Lower leg skin (tissue), 4 donors: ENCODE measurements around the gene MID1. TPM values are rescaled to one million over a fixed set of nuclear protein-coding genes. Genes with fewer than 3 reads are reported as not detected.

Source experiments
- DNase-seq, 2 donors: peaks; one replicate each; pipeline ENCODE4 v3.0.0-alpha.2; 2019; ENCODE audit warnings: low spot score in 2 of 2
- H3K4me3 ChIP-seq: fragments of 200-600 bp; sonication (generic); 2 replicates; pipeline ENCODE4 v1.5.1; 2017; ENCODE audit warnings: mild to moderate bottlenecking, low read depth; ENCODE audit not compliant: poor library complexity, severe bottlenecking
- CTCF ChIP-seq, 3 donors: fragments of 450-650 bp; IDR thresholded peaks; one replicate each; pipeline ENCODE4 v1.5.1; 2016; ENCODE audit warnings: antibody characterized with exemption in 3 of 3, mild to moderate bottlenecking in 3 of 3, moderate library complexity in 2 of 3
- POLR2A ChIP-seq, 2 donors: fragments of 450-650 bp; IDR thresholded peaks; one replicate each; pipeline ENCODE4 v1.6.1; 2016 to 2017; ENCODE audit warnings: antibody characterized with exemption in 2 of 2, mild to moderate bottlenecking in 1 of 2, moderate library complexity in 1 of 2
- WGBS, 2 donors: methylation state at CpG; one replicate each; pipeline ENCODE4 v1.1.5; 2018; 5-methylcytosine and 5-hydroxymethylcytosine counted together
- intact Hi-C: fragments of 100-400 bp; cut with DNase I; formaldehyde crosslinking; loops from one replicate; pipeline ENCODE4 v1.15.0; 2023; ENCODE audit warnings: low total_unique reads
- total RNA-seq, 4 donors: library from RNA; depleted of rRNA; stranded (reverse); fragments of >200 nt; gene quantifications; one replicate each; pipeline ENCODE4 v1.1.0, GENCODE V29; 2016

Gene MID1
- total RNA-seq, 4 donors from 2014 or later: 2.7 to 7.2 (median 3.9) TPM

DNA sequence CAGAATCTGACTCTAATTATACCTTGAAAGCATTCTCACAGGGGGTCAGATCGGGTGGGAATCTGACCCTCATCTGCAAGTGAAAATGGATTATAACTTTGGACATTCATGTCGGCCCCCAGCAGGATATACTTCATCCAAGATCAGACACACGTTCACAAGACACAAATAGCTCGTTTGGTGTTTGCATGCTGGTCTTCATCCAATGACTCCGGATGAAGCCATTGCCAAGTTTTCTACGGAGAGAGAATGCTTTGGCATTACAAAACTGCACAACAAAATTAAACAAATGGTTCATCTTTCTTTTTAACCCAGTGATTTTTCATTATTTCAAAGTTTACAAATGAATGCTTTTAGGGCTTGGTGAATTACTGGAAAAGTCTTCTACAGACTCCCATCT, 105.5 kb downstream of the MID1 start:
- no peak for TF ChIP-seq CTCF (IDR thresholded peaks at IDR 0.05)
- TF ChIP-seq POLR2A (IDR thresholded peaks at IDR 0.05): no peak
- 22 to 37% methylated on average over 6 of the region's 6 CpGs for WGBS, 2 donors
- intact Hi-C loops: no loop called here
- H3K4me3 ChIP-seq: no peak overlapping the region
- no peak for DNase-seq

- intact Hi-C loops: no loop called here
- H3K4me3 ChIP-seq: no peak overlapping the region
- 60 to 67% methylated on average over 2 of the region's 2 CpGs for WGBS, 2 donors
- no peak for DNase-seq
- TF ChIP-seq CTCF (IDR thresholded peaks at IDR 0.05) (no peak), POLR2A (IDR thresholded peaks at IDR 0.05) (no peak)
Observed at GRCh38 chrX:10513974-10514373, 106.4 kb downstream of the MID1 start.

DNA sequence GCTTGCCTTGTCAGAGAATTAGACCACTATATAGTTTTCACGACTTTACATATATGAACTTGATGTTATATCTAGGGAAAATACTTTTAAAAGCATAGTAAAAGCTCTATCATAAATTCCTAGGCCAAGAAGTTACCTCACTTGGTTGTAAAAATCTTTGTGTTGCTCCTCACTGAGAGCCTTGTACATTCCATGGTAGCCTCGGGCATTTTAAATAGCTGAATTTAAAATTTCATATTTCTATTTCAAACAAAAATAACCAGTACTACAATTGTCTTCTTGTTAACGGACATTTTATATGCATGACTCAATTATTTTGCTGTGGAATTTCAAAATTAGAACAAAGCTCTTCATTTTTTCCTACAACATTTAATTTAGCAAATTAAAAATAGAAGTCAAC, 107.6 kb downstream of the MID1 start:
- intact Hi-C loops: no loop called here
- H3K4me3 ChIP-seq: no peak overlapping the region
- no peak for DNase-seq
- TF ChIP-seq CTCF (IDR thresholded peaks at IDR 0.05) (no peak), POLR2A (IDR thresholded peaks at IDR 0.05) (no peak)
- WGBS, 2 donors: 53 to 68% methylated on average over 3 of the region's 3 CpGs

GRCh38 chrX:10512258-10512657, 108.1 kb downstream of the MID1 start:
- intact Hi-C loops: no loop called here
- TF ChIP-seq CTCF (IDR thresholded peaks at IDR 0.05): no peak
- no peak for TF ChIP-seq POLR2A (IDR thresholded peaks at IDR 0.05)
- WGBS, 2 donors: 7 to 16% methylated on average over 1 of the region's 1 CpG
- H3K4me3 ChIP-seq: no peak overlapping the region
- DNase-seq: no peak

DNA sequence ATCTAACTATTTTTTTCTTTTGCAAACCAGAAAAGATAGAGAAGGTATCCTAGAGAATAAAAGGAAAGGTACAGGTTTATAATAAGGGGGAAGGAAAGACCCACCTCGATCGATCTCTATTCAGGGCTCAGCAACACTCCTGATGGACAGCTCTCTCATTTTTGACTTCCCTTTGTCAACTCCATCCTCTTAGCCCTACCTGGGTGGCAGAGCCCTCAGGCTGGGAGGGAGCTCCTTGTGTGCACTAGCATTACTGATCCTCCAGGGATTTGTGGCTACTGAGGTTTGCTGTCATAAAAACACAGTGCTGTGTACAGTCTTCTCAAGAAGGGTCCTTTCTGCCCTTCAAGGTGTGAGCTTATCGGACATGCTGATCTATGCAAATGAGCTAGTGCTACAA, 111.0 kb downstream of the MID1 start:
- no peak for DNase-seq
- H3K4me3 ChIP-seq: no peak overlapping the region
- 71 to 88% methylated on average over 3 of the region's 3 CpGs for WGBS, 2 donors
- TF ChIP-seq POLR2A (IDR thresholded peaks at IDR 0.05) (no peak), CTCF (IDR thresholded peaks at IDR 0.05) (no peak)
- intact Hi-C loops: no loop called here

GRCh38 chrX:10508891-10509290, 111.5 kb downstream of the MID1 start:
- DNase-seq: no peak
- H3K4me3 ChIP-seq: no peak overlapping the region
- intact Hi-C loops: no loop called here
- TF ChIP-seq POLR2A (IDR thresholded peaks at IDR 0.05) (no peak), CTCF (IDR thresholded peaks at IDR 0.05) (no peak)
